Superior temporal gyrus (tissue), 1 donor: ENCODE data around the gene TPX2.
"Not testable (repeated sequence)": the region's sequence is repeated elsewhere in the genome, so short reads cannot be mapped to it uniquely, and the experiment has no call there.

Source experiments
- DNase-seq: peaks from one replicate; pipeline ENCODE4 v3.0.0-alpha.2; 2016; ENCODE audit errors: extremely low spot score

TPX2 gene

DNA sequence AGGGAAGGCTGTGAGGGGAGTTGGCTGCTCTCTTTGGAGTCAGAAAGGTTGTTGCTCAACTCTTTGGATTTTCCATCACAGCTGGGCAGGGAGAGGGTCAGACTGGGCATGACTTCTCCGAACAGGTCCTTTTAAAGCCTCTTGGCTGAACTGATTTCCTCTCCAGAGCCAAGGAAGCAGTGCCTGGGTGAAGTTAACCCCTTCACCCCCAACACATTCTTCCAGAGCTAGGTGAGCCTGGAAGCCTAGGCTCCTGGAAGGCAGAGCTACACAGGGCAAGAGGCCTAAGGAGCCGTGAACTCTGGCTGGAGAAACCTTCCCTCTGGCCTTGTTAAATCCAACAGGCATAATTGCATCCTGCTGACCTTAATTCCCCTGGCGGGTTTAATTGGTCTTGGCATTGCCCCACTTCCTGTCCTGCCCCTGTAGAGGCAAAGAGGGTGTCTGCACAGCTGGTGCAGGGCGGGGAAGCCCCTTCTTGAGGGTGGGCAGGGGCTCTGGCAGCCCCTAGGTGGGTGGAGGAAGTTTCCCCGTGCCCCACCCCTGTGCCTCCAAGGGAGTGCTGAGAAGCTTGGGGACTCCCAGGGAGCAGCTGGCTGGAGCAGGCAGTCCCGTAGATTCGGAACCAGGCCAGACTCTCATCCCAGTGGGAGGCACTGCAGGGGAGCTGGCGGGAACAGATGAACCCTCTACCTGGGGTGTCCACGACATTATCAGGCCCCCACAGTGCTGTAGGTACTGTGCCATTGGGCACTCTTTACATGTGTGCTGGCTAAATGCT, 76.5 kb downstream of the TPX2 start:
- DNase-seq = no peak

GRCh38 chr20:31816221-31816620, 77.1 kb downstream of the TPX2 start:
- no peak for DNase-seq

DNA sequence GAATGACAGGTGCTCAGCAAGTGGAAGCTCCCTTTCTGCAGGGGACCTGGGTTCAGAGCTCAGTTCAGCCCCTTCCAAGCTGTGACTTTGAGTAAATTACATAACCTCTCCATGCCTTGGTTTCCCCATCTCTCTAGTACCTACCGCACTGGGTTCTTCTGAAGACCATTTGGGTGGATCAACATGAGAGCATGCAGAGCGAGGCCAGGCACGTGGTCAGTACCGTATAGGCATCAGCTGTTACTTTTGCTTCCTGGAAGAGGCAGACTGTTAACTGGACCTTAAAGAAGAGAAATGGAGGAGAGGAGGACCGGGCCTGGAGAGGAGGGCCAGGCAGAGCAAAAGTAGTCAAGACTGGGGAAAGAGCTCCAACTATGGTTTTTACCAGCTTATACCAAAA, 78.4 kb downstream of the TPX2 start:
- DNase-seq = no peak

DNA sequence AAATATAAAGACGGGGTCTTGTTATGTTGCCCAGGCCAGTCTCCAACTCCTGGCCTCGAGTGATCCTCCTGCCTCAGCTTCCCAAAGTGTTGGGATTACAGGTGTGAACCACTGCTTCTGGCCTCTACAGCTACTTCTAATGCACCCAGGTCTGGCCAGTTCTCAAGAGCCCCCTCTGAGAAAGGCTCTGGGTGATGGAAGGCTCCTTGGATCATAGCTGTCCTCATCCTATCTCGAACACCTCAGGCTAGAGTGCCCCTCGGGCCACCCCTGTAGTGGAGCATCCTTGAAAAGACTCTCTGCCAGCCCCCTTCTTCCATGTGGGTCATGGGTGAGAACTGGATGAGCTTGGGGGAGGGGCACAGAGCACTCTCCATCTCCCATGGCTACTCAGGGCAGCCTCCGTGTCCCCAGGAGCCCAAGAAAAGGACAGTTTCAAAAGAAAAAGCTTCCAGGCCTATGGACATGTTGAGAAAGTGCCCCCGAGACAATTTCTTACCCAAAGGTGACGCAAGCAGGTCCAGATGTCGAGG, 79.4 kb downstream of the TPX2 start:
- DNase-seq = no peak

- no peak for DNase-seq
Measured at GRCh38 chr20:31819083-31819784, 80.1 kb downstream of the TPX2 start, which contains the start of gene MYLK2. TSS of gene MYLK2 (plus strand) at chr20:31819356. CDS start at chr20:31819581, 225 bp downstream.

DNA sequence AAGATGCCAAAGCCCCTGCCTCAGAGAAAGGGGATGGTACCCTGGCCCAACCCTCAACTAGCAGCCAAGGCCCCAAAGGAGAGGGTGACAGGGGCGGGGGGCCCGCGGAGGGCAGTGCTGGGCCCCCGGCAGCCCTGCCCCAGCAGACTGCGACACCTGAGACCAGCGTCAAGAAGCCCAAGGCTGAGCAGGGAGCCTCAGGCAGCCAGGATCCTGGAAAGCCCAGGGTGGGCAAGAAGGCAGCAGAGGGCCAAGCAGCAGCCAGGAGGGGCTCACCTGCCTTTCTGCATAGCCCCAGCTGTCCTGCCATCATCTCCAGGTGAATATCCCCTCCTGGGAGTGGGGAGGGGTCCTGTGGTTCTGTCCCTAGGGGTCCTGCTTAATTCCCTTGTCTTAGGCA, 81.1 kb downstream of the TPX2 start:
- DNase-seq = no peak

DNA sequence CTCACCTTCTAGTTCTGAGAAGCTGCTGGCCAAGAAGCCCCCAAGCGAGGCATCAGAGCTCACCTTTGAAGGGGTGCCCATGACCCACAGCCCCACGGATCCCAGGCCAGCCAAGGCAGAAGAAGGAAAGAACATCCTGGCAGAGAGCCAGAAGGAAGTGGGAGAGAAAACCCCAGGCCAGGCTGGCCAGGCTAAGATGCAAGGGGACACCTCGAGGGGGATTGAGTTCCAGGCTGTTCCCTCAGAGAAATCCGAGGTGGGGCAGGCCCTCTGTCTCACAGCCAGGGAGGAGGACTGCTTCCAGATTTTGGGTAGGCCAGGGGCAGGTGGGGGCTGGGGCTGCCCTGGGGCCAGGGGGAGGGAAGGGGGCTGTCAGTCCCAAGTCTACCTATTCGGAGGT, 82.3 kb downstream of the TPX2 start:
- no peak for DNase-seq

- DNase-seq = peak; percentile 82
Measured at GRCh38 chr20:31822421-31823330, 83.6 kb downstream of the TPX2 start.

DNA sequence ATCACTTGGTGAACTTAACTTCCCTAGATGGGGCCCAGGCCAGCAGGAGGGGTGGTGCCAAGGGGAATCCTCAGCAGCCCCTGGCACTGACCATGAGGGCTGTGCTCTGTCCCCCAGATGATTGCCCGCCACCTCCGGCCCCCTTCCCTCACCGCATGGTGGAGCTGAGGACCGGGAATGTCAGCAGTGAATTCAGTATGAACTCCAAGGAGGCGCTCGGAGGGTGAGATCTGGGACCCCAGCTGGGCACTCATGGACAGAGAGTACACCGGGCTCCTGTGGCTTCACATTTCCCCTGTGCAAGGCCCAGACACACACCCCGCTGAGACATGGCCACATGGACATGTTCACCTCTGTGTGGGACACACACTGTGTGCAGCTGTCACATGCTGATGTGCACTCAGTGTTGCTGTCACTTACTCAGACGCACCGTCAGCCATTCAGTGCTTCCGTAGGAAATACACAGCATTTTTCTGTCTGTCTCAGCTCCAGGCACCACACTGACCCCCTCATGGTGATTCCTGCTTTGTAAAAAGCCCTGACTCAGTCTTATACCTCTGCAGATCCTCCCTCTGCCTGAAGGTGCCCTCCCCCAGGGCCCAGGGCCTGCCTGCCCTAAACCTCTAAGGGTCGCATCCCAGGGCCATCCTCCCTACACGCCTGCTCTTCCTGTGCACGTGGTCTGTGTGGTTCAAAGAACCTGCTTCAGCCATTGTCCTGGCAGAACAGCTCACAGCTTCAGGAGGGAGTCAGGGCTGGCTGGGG, 84.5 kb downstream of the TPX2 start:
- DNase-seq = no peak

GRCh38 chr20:31824125-31824485, 85.0 kb downstream of the TPX2 start:
- DNase-seq = no peak

DNA sequence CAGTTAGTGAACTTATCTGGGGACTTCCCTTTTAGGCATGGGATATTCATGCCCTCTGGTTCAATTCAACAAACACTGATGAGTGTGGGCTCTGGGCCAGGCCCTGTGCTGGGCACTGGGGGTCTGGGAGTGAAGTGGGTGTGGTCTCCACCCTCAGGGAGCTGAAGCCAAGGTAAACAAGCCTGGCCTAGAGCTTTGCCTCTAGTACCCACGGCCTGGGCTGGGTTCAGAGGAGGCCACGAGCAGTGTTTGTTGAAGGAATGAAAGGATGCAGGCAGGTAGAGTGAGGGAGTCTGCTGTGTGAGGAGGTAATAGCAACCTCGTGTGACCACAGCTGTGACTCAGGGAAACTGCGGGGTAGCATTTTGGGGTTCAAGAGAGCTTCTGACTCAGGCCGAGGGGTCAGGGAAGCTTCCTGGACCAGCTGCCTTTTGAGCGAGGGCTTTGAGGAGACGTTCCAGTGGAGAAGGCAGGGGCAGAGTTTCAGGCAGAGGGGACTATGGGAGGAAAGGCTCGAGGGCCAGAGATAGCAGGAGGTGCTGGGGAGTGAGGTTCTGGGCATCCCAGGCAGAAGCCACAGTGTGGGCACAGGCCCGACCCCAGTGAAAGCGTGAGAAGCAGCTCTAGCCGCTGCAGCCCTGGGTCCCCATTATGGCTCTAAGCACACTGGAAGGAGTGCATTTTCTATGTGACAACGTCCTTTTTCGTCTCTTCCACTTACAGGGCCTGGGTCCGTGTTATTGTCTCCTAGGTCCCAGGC, 85.6 kb downstream of the TPX2 start:
- DNase-seq = no peak

GRCh38 chr20:31826074-31826473, 87.0 kb downstream of the TPX2 start:
- DNase-seq = no peak

- no peak for DNase-seq
Measured at GRCh38 chr20:31827059-31827458, 88.0 kb downstream of the TPX2 start.

DNA sequence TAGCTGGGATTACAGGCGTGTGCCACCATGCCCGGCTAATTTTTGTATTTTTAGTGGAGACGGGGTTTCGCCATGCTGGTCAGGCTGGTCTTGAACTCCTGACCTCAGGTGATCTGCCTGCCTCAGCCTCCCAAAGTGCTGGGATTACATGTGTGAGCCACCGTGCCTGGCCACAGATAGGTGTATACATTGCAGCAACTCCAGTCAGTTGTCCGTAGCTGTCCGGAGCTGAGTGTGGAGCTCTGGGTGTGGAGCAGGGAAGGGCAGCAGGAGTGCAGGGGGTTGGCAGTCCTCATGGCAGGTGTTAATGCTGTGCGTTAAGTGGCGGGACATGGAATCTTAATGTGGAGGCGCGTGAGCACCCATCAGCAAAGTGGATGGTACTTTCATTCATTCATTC, 88.9 kb downstream of the TPX2 start:
- not testable (repeated sequence) for DNase-seq

DNA sequence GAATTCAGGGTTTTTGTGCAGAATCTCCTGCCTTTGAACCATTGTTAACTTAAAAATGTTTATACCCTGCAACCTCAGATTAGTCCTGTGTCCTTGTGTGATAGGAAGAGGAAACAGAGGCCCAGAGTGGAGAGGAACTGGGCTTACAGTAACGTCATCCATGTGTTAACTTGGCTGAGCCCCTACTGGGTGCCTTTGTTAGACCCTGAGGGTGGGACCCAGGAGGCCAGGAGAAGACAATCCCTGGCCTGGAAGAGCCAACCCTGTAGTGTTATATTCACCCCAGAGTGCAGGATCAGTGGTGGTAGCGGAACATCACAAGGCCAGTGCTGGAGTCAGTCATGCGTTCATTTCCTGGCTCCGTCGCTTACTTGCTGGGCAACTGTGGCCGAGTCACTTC, 90.6 kb downstream of the TPX2 start:
- no peak for DNase-seq

GRCh38 chr20:31830406-31830981, 91.4 kb downstream of the TPX2 start:
- DNase-seq = no peak

DNA sequence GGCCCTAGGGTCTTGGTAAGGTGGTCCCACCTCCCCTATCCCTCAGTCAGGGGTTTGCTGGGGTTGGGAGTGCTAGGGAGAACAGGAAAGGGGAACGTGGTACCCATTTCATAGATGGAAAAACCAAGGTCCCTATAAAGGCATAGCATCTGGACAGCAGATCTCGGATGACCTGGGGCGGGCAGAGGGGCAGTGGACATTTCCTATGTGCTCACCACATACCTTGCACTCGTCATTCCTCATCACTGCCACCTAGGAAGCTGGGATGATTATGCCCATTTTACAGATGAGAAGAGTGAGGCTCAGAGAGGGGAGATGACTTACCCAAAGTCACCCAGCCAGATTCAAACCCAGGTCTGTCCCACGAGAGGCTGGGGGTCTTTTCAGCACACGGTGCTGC, 92.1 kb downstream of the TPX2 start:
- no peak for DNase-seq

- DNase-seq = no peak
Measured at GRCh38 chr20:31831771-31832306, 92.7 kb downstream of the TPX2 start.

DNA sequence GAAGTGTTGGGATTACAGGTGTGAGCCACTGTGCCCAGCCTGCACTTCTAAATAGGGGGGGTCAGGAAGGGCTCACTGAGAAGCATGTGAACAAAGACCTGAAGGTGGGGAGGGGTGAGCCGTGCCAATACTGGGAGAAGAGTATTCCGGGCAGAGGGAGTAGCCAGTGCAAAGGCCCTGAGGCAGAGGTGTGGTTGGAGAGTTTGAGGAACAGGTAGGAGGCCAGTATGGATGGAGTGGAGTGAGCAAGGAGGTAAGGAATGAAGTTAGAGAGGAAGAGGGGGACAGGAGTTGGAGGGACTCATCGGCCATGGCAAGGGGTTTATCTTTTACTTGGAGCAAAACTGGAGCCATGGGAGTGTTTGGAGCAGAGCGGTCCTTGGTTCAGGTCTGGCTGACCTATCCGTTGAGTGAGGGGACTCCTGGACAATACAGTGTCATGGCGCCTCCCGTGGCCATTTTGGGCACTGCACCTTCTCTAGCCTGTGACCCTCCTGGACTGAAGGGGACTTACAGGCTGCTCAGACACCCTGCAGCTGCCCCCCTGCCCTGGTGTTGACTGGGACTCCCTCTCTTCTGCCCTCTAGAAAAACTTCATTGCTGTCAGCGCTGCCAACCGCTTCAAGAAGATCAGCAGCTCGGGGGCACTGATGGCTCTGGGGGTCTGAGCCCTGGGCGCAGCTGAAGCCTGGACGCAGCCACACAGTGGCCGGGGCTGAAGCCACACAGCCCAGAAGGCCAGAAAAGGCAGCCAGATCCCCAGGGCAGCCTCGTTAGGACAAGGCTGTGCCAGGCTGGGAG, 94.2 kb downstream of the TPX2 start:
- peak; percentile 42 for DNase-seq
